ENCODE measurements around the gene SAMD14.

GRCh38 chr17:50076221-50076590, 53.8 kb downstream of the SAMD14 start:
- TF ChIP-seq CTCF (conservative IDR thresholded peaks at IDR 0.05; ENCODE audit: low read length): no peak
- no peak for TF ChIP-seq EZH2phosphoT487 (IDR thresholded peaks at IDR 0.05; ENCODE audit: borderline replicate concordance, low read depth, low read length)

Data from OCI-LY7 (cell line).